GM21723 (cell line): ENCODE data around the gene KANSL1.
"Not testable (repeated sequence)": the region's sequence is repeated elsewhere in the genome, so short reads cannot be mapped to it uniquely, and the experiment has no call there.

Experiments
- ATAC-seq: cut with Tn5 transposase; IDR thresholded peaks from one replicate; pipeline ENCODE4 v1.9.1; 2021; ENCODE audit warnings: mild to moderate bottlenecking, moderate library complexity; ENCODE audit not compliant: unreplicated experiment

The KANSL1 gene

DNA sequence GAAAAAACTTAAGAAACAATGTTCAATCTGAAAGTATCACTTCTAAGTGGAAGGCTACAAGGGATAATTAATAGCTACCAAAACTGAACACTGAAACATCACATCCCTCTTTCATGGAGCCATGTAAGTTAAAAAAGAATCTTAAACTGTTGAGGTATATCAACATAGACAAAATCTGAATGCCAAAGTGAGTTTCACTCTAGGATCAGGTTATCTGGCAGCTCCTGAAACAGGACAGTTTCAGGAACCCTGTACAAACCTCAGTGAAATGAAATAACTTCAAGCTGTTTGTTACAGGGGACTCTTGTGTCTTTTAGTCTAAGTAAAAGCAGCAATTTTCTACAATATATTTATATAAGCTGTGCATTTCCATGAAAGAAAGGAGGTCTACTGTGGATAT, 73.2 kb downstream of the KANSL1 start:
- ATAC-seq: no peak

DNA sequence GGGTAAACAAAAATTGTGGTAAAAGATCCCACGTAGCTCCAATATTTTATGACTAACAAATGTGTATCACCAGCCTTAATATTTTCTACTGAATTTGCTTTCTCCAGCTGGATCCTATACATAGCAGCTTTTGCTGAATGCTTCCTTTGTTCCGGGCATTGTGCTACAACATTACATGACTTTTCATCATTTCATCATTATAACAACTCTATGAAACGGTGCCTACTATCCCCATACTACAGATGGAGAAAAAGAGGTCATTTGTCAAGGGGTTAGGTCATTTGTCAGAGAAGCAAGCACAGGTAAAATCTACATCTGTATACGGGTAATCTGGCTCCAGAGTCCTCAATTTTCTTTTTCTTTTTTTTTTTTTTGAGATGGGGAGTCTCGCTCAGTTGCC, 74.3 kb downstream of the KANSL1 start:
- ATAC-seq: no peak

DNA sequence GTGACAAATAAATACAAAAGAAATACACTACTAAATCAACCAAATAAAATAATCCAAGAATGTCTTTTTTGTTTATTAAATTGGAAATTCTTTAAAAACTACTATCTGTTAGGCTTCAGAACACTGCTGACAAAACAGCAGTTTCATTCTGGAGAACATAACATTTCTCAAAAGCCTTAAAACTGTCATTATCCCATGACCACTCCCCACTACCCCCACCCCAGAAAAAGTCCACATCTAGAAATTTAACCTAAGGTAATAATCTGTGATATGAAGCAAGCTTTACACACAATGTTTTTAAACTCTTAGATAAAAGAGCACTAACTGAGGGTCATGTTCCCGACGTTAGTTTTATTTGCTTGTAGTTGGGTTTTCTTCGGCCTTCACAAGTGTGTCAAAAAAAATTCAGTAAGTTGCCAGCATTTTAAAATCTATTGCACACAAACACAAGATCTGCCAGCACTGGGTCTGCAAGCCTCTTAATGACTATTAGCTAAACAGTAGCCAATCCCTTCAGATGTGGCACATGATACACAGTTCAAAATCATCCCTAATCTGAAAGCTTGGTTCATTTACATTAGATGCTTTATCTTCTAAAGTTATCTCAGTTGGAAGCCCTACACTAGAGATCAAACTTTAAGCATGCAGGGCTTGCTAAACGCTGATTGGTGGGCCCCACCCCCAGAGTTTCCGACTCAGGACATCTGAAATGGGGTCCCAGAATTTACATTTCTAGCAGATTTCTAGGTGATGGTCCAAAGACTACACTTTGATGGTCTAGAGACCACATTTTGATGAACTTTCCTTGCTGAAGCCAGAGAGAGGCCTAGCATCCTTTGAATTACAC, 75.2 kb downstream of the KANSL1 start:
- ATAC-seq: no peak

DNA sequence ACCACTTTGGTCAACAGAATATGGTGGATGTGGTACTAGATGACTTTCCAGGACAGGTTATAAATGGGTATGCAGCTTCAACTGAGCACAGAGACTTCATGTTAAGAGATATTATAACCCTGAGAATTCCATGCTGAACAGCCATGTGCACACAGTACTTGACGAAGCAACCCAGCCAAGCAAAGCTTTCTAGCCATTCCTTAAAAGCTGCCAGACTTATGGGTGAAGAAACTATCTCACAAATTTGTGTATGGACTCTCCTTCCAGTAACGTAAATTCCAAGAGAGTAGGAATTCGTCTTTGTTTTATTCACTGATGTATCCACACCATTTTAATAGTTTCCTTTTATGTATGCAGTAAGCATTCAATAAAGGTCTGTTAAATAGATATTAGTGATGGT, 76.1 kb downstream of the KANSL1 start:
- no peak for ATAC-seq

DNA sequence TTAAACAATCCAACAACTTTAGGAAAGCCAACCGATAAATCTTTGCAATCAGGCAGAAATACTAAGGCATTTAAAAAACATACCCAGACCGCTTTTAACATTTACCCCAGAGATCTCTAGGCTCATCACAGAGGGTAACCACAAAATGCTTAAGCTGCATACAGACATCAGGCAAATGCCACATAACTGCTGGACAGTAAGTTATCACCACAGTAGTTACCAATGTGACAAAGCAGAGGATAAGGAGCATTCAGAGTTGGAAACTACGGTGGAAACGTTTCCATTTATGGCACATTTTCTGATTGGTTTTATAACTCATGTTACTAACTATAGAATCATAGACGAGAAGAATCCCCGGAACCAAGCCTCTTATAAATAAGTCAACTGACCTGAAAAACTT, 77.5 kb downstream of the KANSL1 start:
- no peak for ATAC-seq

DNA sequence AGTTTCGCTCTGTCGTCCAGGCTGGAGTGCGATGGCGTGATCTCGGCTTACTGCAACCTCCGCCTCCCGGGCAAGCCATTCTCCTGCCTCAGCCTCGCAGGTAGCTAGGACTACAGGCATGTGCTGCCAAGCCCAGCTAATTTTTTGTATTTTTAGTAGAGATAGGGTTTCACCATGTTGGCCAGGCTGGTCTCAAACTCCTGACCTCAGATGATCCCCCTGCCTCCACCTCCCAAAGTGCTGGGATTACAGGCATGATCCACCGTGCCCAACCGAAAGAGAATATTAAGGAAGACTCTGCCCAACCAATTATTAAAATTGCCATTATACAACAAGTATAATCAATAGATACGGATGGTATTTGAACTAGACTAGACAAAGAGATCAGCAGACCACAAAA, 82.0 kb downstream of the KANSL1 start:
- not testable (repeated sequence) for ATAC-seq

DNA sequence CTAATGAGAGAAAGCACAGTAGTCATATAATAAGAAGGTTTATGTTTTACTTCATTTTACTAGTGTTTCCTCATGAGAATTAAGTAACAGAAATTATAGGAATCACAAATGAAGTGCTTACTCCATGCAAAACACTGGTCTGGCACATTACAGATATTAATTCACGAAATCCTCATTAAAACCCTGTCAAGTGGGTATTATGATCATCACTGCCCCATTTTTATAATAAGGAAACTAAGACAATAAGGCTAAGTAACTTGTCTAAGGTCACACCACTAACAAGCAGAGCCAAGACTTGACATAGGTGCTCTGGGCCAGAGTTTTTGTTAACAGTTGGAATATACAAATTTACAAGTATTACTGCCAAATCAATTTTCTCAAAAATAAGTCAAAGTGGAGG, 83.0 kb downstream of the KANSL1 start:
- no peak for ATAC-seq

DNA sequence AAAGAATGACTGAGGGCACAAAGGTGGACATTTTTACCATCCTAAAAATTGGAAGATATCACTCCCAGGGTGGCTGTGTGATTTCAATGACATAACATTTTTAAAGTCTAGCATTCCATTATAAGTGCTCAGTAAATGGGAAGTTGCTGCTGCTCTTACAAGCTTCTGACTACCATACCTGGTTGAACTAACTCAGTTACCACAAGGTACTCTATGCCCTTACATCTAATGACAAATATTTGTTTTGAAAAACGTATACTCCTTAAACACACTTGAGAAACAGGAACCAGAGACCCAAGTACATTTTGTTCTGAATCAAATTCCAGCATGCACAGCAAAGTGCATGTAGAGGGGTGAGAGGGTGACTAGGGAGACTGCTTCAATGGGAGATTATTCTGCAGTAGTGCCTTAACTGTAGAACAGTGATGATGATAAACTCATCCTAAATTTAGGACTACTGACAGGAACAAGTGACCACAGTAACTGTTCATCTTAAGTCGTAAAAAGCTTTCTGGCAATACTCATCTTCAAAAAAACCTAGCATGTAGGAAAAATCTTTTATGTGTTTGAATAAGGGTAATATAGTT, 83.5 kb downstream of the KANSL1 start:
- no peak for ATAC-seq

DNA sequence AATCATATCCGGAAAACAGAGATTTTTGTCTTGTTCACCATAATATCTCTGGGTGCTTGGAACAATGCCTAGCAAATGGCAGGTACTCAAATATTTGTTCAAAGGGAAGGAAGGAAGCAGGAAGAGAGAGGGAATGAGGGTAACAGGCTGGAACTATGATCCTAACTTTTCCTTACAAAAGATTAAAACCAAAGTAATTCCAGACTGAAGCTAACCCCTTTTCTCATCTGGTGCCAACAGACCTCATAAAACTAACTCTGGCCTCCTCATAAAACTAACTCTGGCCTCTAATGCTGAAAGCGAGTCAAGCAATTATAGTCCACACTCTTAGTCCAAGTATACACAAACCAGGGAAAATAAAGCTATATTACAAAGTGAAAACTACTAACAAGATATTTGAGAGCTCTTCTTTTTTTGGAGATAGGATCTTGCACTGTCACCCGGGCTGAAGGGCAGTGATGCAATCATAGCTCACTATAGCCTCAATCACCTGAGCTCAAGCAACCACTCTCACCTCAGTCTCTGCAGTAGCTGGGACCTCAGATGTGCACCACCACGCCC, 84.6 kb downstream of the KANSL1 start:
- no peak for ATAC-seq

DNA sequence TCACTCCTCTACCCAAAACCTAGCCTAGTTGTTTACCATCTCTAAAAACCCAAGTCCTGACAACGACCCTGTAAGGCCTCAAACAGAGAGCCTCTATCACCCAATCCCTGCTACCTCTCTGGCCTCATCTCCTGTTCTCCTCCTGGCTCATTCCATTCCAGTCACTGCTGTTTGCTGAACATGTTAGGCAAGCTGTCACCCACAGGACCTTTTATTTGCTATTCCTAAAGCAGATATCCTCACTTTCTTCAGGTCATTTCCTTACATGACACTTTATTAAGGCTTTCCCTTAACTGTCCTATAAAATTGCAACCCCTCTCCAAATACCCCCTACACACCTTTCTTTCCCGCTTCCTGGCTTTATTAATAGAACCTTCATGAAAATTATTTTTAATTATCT, 85.1 kb downstream of the KANSL1 start:
- ATAC-seq: no peak

DNA sequence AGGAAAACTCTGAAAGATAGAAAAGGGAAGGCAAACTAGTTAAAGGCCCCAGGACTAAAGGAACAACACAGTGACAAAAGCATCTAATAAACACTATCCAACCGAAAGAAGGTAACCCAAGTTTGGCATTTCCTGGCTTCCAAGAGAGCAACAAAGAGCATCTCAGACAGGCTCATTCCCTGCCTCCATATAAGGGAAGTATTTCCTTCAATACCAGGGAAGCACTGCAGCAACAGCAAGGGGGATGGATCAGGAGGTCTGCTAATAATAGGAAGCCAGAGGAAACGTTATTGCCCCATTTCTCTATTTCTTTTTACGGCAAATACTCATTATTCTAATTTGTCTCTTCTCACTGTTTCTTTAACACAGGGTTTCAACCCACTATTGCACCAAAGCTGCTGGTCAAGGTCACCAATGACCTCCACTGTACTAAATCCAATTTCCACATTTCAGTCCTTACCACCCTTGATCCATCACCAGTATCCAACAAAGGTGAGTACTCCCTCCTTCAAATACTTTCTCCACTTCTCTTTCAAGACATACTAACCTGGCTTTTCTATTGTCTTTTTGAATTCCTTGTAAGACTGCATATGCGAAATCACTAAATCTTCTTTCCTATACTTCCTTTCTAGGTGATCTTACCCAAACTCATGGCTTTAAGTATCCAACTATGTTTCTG, 86.1 kb downstream of the KANSL1 start:
- no peak for ATAC-seq

DNA sequence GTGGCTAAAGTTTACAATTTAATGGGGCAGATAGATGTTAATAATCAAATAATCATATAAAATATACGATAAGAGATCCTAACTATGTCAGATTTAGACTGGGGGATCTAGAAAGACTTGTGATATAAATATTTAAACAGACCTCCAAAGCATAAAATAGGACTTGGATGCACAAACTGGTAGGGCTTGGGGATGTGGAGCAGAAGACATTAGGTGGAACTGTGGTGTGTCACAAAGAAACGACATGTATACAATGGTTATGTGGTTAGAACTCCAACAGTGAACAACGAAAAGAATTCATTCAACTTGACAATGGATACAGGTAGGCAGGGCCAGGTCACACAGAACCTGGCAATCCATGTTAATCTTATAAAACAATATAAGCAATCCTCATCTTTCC, 90.4 kb downstream of the KANSL1 start:
- not testable (repeated sequence) for ATAC-seq

DNA sequence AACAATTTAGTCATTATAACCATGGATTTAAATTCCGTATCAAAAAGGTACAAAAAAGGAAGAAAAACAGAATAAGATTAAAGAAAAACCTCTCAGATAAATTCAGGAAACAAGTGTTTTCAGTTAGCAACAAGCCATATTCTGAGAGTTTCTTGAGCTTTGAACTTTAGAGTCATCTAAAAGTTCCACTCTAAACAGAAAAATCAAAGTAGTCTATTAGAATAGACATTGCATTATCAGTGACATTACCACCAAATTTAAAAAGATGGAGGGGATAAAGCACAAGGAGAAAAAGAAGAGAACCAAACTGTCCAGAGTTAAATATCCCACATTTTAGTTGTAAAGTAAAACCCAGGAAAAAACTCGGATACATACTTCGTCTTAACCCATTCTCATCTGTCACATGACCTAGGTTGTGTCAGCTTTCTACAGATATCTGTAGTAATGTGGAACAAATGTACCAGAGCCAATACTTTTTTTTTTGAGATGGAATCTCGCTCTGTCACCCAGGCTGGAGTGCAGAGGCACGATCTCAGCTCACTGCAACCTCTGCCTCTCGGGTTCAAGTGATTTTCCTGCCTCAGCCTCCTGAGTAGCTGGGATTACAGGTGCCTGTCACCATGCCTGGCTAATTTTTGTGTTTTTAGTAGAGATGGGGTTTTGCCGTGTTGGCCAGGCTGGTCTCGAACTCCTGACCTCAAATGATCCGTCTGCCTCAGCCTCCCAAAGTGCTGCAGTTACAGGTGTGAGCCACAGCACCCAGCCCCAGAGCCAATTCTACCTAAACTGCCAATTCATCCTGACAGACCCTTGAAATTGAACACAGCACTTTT, 91.2 kb downstream of the KANSL1 start:
- not testable (repeated sequence) for ATAC-seq

DNA sequence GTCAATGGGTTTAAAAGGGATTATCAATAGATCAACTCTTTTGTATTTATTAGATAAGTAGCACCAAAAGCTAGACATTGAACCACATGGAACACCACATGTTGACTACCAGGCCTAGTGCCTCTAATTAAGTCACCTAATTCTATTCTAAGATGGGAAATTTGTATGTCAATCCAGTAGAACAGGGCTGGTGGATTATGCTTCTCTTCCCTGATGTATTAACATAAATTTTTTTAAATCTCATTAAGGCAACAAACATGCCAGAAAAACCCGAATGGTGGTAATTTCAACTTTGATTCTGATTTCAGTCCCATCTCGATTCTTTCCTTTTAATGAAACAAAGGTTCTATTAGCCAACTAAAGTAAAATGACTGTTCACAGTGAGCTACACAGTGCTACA, 92.6 kb downstream of the KANSL1 start:
- no peak for ATAC-seq

DNA sequence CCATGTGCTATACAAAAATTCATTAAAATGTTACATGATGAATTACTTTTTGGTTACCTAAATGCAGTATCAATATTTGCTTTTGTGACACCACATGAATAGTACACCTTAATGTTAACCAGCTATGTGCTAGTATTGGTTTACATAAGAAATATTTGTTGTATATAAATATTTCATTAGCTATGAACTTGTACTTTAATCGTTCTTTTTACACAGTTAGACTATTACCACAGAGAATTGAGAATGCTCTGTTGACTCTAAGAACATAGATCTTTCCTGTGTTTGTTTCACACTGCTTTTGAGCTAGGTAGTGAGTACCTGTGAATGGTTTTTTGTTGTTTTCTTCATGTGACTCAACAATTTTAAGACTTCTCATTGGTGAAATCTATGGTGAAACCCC, 93.4 kb downstream of the KANSL1 start:
- no peak for ATAC-seq

DNA sequence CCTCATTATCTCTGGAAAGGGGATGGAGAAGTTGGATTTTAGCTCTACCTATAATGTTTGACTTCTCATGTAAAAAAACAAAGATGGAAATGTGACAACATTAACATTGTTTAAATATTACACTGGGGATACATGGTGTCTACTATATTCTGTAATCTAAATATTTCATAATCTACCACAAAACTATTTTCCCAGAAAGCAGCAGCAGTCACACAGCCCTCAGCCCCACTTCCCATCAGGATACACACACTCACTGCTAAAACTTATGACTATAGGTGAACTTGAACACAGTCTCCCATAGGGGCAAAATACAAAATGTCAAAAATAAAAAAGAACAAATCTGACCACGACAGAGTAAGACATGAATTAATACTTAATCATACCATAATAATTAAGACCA, 95.7 kb downstream of the KANSL1 start:
- no peak for ATAC-seq

DNA sequence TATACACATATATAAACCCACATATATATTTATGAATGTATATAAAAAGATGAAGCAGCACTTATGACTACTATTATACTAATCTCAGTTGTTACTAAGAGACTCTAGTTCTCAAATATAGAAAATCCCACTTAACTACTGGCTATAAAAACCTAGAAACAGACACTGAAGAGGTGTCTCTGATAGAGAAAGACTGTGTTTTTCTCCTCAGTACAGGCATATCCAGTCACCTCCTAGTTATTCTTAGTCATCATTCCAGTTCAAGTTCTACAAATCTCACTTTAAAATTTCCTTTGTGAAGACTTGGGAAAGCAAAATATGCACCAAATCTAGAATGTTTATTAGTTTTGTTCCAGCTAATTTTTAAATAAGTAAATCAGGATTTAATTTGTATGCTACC, 100.2 kb downstream of the KANSL1 start:
- no peak for ATAC-seq

DNA sequence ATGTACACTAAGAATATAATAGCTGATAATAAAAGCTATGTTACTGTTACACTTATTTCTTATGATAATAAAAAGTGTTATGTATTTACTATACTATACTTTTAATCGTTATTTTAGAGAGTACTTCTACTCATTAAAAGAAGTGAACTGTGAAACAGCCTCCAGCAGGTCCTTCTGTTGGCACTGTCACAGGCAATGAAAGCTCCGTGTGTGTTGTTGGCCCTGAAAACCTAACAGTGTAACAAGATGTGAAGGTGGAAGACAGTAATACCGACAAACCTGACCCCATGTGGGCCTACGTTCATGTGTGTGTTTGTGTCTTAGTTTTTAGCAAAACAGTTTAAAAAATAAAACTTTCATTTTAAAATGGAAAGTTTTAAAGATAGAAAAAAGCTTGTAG, 102.4 kb downstream of the KANSL1 start:
- ATAC-seq: no peak

DNA sequence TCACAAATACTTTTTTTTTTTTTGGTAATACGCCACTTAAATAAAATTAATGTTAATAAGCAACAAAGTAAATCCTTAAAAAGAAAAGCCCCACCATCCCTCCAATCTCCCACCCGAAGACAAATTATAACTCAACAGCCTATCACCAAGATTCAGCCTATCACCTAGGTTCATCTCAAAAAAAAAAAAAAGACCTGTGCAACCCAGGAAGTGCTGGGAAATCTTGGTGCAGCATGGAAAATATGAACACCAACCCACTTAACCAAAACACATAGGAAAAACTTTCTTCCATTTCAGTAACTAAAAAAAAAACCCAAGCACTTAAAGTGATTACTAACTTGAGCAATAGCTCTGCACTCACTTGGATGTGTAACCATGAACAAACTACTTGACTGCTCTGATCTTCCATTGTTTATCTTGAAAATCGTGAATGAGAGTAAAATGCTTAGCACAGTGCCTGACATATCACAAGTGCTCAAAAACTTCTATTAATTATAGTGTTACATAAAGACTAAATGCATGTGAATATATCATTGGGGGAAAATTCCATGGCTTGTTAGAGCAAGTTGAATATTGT, 103.8 kb downstream of the KANSL1 start:
- ATAC-seq: no peak

DNA sequence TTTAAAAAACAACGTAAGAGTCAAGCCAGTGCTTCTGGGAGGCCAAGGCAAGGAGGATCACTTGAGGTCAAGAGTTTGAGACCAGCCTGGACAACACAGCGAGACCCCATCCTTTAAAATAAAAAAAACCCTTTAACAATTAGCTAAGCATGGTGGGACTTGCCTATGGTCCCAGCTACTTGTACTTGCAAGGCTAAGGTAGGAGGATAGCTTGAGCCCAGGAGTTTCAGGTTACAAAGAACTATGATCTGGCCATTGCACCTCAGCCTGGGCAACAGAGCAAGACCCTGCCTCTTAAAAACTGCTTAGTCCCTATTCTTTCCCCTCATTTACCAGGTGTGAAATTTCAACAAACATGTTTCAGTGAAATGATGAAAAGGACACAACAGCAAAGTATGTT, 104.6 kb downstream of the KANSL1 start:
- no peak for ATAC-seq

DNA sequence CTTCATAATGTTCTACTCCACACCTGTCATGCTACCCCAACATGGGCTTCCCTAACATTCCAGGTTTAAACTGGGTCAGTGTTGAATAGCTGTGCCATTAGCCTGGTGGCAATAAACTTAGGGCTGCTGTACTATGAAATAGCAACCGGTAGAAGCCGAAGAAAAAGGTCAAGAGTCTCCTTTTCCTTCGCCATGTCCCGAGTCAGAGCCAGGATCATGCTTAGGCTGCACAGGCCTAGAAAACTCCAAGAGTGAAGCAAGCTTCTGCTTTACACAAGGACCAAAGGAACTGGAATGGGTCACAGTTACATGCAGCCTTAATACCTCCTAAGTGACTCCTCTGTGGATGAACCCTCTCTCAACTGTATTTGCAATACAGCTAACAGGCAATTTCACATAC, 105.4 kb downstream of the KANSL1 start:
- not testable (repeated sequence) for ATAC-seq
